Measurements from ENCODE around the gene TMEM158.

- TF ChIP-seq CTCF (IDR thresholded peaks at IDR 0.05; ENCODE audit: insufficient read depth, low read length, poor library complexity, severe bottlenecking): no peak
- TF ChIP-seq EZH2phosphoT487 (conservative IDR thresholded peaks at IDR 0.05; ENCODE audit: low read length): no peak
These were observed 49.1 kb upstream of the TMEM158 start for GRCh38 chr3:45275006-45275704.

All from SU-DHL-6 (cell line).